Stimulated activated CD8-positive, alpha-beta memory T cell treated with anti-CD3 and anti-CD28 coated beads, Interleukin-15, amount 100 ng/mL, for 48 hours (primary cell): Measurements from ENCODE around the gene SH2D6.
"Not testable (repeated sequence)": the region's sequence is repeated elsewhere in the genome, so short reads cannot be mapped to it uniquely, and the experiment has no call there.

Source experiments
- DNase-seq, 2 donors: peaks; one replicate each; pipeline ENCODE4 v3.0.0-alpha.2; 2020; ENCODE audit warnings: low read depth in 2 of 2

SH2D6 gene

GRCh38 chr2:85468704-85469349, 50.3 kb downstream of the SH2D6 start:
- DNase-seq, result no peak

- no peak for DNase-seq
Measured at GRCh38 chr2:85470850-85471800, 52.6 kb downstream of the SH2D6 start.

GRCh38 chr2:85472261-85472660, 53.7 kb downstream of the SH2D6 start:
- DNase-seq, result no peak

- DNase-seq, result no peak
Measured at GRCh38 chr2:85475799-85476490, 57.4 kb downstream of the SH2D6 start.

- no peak for DNase-seq
Measured at GRCh38 chr2:85476624-85477023, 58.1 kb downstream of the SH2D6 start.

- DNase-seq, result no peak
Measured at GRCh38 chr2:85477884-85478283, 59.4 kb downstream of the SH2D6 start.

- DNase-seq, result no peak
Measured at GRCh38 chr2:85481818-85482777, 63.6 kb downstream of the SH2D6 start.

GRCh38 chr2:85484615-85485014, 66.1 kb downstream of the SH2D6 start:
- not testable (repeated sequence) for DNase-seq

- no peak for DNase-seq
Measured at GRCh38 chr2:85485815-85486214, 67.3 kb downstream of the SH2D6 start.
